ENCODE data around the gene HBA1.
"Not testable (repeated sequence)": the region's sequence is repeated elsewhere in the genome, so short reads cannot be mapped to it uniquely, and the experiment has no call there.

Gene HBA1

GRCh38 chr16:159136-159849, 17.2 kb upstream of the HBA1 start:
- DNase-seq (ENCODE audit: insufficient read length, low spot score) (no peak), FAIRE-seq (no peak)
- TF ChIP-seq POLR2AphosphoS5 (IDR thresholded peaks at IDR 0.05; ENCODE audit: low read depth, low read length) (no peak), TAF1 (IDR thresholded peaks at IDR 0.05; ENCODE audit: low read depth, low read length) (no peak), SPI1 (IDR thresholded peaks at IDR 0.05; ENCODE audit: low read depth, low read length) (no peak), POLR2A (IDR thresholded peaks at IDR 0.05; ENCODE audit: low read depth, low read length) (no peak), POU2F2 (IDR thresholded peaks at IDR 0.05; ENCODE audit: low read depth, low read length) (no peak), PAX5 (IDR thresholded peaks at IDR 0.05; ENCODE audit: insufficient read depth, low read length, severe bottlenecking) (no peak)

GRCh38 chr16:160242-160641, 16.2 kb upstream of the HBA1 start:
- FAIRE-seq; DNase-seq (ENCODE audit: insufficient read length, low spot score): not testable (repeated sequence)

DNA sequence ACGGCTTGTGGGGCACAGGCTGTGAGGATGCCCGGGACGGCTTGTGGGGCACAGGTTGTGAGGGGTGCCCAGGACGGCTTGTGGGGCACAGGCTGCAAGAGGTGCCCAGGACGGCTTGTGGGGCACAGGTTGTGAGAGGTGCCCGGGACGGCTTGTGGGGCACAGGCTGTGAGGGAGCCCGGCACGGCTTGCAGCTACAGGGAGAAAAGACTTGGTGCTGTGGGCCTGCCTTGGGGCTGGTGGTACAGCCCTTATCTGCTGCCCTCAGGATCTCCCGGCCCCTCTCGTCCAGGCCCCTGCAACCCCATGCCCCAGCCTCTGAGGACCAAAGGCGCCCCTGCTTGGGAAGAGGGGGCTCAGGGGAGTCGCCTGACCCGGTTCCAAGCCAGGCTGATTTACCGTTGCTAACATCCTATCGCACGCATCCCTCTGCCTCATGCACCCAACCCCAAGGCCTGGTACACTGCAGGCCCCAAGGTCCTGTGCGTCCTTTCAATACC, 15.7 kb upstream of the HBA1 start:
- TF ChIP-seq TAF1 (IDR thresholded peaks at IDR 0.05; ENCODE audit: low read depth, low read length) (no peak), POLR2AphosphoS5 (IDR thresholded peaks at IDR 0.05; ENCODE audit: low read depth, low read length) (no peak), PAX5 (IDR thresholded peaks at IDR 0.05; ENCODE audit: insufficient read depth, low read length, severe bottlenecking) (no peak), POLR2A (IDR thresholded peaks at IDR 0.05; ENCODE audit: low read depth, low read length) (no peak), SPI1 (IDR thresholded peaks at IDR 0.05; ENCODE audit: low read depth, low read length) (no peak), POU2F2 (IDR thresholded peaks at IDR 0.05; ENCODE audit: low read depth, low read length) (no peak)
- no peak for FAIRE-seq
- no peak for DNase-seq (ENCODE audit: insufficient read length, low spot score)

DNA sequence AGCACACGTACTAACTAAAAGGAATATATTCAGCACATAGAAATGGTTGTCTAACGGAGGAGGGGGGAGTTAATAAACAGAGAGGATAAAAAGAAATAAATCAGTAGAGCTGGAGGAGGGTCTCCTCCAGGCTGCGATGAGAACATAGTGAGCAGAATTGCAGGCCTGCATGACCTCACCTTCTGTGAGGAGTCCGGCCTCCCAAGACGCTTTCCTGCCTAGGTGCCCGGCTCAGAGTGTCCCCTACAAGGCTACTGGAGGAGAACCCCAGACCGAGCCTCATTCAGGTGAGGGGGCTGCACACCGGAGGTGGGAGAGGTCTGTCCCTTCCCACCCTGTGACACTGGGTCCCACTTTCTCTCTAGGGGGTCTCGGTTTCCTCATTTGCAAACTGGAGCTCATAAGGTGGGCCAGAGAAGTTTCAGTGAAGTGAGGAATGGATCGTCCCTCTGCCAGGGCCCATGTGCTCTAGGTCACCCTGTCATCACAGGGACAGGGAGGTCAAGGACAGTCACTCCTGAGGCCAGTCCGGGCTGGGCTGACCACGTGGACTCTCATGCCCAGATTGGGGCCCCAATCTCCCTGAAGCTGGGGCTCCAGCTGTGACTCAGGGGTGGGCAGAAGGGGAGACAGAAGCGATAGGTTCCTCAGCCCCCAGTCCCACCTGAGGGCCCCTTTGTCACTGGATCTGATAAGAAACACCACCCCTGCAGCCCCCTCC, 14.0 kb upstream of the HBA1 start:
- no peak for DNase-seq (ENCODE audit: insufficient read length, low spot score)
- TF ChIP-seq POU2F2 (IDR thresholded peaks at IDR 0.05; ENCODE audit: low read depth, low read length), result no peak
- TF ChIP-seq PAX5 (IDR thresholded peaks at IDR 0.05; ENCODE audit: insufficient read depth, low read length, severe bottlenecking), result no peak
- no peak for TF ChIP-seq SPI1 (IDR thresholded peaks at IDR 0.05; ENCODE audit: low read depth, low read length)
- TF ChIP-seq TAF1 (IDR thresholded peaks at IDR 0.05; ENCODE audit: low read depth, low read length), result no peak
- TF ChIP-seq POLR2A (IDR thresholded peaks at IDR 0.05; ENCODE audit: low read depth, low read length), result no peak
- no peak for TF ChIP-seq POLR2AphosphoS5 (IDR thresholded peaks at IDR 0.05; ENCODE audit: low read depth, low read length)
- no peak for FAIRE-seq

DNA sequence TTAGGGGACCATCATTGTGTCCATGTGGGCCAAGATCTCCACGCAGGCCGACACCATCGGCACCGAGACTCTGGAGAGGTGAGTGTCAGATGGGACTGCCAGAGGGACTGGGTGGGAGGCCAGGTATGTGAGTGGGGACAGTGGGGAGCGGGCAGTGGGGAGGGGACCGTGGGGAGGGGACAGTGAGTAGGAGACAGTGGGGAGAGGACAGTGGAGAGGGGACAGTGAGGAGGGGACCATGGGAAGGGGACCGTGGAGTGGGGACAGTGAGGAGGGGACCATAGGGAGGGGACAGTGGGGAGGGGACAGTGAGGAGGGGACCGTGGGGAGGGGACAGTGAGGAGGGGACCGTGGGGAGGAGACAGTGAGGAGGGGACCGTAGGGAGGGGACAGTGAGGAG, 13.3 kb upstream of the HBA1 start:
- not testable (repeated sequence) for FAIRE-seq; DNase-seq (ENCODE audit: insufficient read length, low spot score)

- not testable (repeated sequence) for DNase-seq (ENCODE audit: insufficient read length, low spot score); FAIRE-seq
Observed at GRCh38 chr16:163696-164095, 12.8 kb upstream of the HBA1 start.

DNA sequence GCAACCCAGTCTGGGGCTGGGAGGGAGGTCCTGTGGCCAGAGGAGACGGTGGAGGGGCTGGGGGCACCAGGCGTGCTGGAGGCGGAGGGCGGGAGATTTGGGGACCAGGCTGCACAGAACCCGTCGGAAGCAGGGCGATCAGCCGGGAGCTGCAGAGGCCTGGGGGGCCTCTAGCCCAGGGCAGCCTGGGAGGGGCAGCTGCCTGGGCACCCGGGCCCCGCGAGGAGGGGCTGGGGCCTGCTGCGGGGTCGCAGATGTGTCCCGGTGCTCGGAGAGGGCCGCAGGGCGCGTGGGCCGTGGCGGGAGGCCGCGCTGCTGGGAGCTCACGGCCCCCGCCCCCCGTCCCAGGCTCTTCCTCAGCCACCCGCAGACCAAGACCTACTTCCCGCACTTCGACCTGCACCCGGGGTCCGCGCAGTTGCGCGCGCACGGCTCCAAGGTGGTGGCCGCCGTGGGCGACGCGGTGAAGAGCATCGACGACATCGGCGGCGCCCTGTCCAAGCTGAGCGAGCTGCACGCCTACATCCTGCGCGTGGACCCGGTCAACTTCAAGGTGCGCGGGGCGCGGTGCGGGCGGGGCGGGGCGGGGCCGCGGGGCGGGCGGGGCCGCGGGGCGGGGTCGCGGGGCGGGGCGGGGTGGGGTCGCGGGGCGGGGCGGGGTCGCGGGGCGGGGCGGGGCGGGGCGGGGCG, 12.2 kb upstream of the HBA1 start:
- DNase-seq (ENCODE audit: insufficient read length, low spot score), result not testable (repeated sequence)
- peak; percentile 87 for FAIRE-seq

DNA sequence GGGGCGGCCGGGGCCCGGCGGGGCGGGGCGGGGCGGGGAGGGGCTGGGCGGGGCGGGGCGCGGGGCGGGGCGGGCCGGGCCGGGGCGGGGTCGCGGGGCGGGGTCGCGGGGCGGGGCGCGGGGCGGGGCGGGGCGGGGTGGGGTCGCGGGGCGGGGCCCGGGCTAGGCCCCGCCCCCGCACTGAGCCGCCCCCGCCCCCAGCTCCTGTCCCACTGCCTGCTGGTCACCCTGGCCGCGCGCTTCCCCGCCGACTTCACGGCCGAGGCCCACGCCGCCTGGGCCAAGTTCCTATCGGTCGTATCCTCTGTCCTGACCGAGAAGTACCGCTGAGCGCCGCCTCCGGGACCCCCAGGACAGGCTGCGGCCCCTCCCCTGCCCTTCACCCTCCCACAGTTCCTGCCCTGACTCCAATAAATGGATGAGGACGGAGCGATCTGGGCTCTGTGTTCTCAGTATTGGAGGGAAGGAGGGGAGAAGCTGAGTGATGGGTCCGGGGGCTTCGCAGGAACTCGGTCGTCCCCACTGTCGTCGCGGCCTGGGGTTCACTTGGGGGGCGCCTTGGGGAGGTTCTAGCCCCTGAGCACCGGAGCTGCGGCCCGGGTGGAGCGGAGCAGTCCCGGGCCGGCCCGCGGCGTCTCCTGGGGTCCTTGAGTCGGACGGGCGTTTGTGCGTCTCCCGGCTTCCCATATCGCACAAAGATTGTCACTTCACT, 11.5 kb upstream of the HBA1 start:
- TF ChIP-seq TAF1 (IDR thresholded peaks at IDR 0.05; ENCODE audit: low read depth, low read length) (no peak), PAX5 (IDR thresholded peaks at IDR 0.05; ENCODE audit: insufficient read depth, low read length, severe bottlenecking) (no peak), POU2F2 (IDR thresholded peaks at IDR 0.05; ENCODE audit: low read depth, low read length) (no peak), POLR2A (IDR thresholded peaks at IDR 0.05; ENCODE audit: low read depth, low read length) (no peak)
- DNase-seq (ENCODE audit: insufficient read length, low spot score) (no peak), FAIRE-seq (no peak)

DNA sequence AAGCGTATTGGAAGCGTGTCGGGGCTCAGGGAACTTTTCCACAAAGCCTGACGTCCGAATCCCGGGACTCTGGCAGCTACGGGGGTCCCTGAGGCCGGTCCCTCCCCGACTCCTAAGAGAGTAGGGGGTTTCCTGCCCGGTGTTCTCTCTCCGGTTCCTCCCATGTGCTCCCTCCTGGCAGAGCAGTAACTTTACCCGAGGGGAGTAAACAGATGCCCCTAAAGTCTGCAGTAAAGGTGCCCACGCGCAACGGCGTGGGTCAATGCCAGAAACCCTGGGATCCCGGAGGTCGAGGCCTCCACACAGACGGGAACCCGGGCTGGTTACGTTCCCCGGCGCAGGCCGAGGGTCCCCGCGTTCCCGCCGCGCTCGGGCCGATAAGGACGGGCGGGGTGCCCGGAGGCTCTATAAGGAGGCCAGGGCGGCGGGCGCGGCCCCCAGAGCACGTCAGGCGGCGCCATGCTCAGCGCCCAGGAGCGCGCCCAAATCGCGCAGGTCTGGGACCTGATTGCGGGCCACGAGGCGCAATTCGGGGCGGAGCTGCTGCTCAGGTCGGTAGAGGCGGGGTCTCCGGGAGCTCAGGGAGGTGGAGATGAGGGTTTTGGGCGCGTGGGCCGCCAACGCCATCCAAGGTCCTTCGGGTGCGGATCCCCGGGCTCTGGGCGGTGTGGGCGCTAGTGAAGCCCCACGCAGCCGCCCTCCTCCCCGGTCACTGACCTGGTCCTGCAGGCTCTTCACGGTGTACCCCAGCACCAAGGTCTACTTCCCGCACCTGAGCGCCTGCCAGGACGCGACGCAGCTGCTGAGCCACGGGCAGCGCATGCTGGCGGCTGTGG, 10.7 kb upstream of the HBA1 start, which contains the start of gene HBM:
Gene HBM, plus strand, starts transcription at position 440 of the 836 bp plus-strand sequence. Its CDS starts 20 bp downstream, at position 460.
- TF ChIP-seq PAX5 (IDR thresholded peaks at IDR 0.05; ENCODE audit: insufficient read depth, low read length, severe bottlenecking) (no peak), POLR2A (IDR thresholded peaks at IDR 0.05; ENCODE audit: low read depth, low read length) (no peak), POU2F2 (IDR thresholded peaks at IDR 0.05; ENCODE audit: low read depth, low read length) (no peak)
- FAIRE-seq (no peak), DNase-seq (ENCODE audit: insufficient read length, low spot score) (no peak)

All from GM12891 (cell line).